ENCODE results near the gene HADH. TPM values are rescaled to one million over a fixed set of nuclear protein-coding genes. Genes with fewer than 3 reads are reported as not detected.

Gene HADH
- polyA plus RNA-seq, 2 of the 4 experiments (the other 2 are of a cell fraction) = 22.7 to 23.7 TPM

DNA sequence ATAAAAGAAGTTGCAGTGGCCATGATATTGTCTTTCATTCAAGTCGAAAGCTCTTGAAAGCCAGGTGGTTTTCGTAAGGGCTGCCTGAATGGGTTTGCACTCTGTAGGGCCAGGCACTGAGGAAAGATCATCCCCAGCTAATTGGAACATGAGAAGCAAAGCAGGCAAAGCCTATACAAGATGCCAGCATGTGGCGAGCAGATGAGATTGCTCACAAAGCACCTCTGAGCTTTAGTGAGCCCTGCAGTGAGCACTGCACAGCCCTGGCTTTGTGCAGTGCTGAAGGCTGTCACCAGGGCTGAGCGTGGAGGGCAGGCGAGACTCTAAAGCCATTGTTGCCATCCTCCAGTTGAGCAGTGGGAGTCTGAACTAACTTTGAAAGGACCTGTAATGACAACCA, 53.8 kb downstream of the HADH start:
- ChIA-PET CTCF (interaction anchor here (1.7 kb wide), 1 partner anchor 24 kb away, joined by 5 read pairs; no protein-coding TSS in a partner anchor), POLR2A (no interaction called here)
- no peak for ATAC-seq
- no peak for DNase-seq (ENCODE audit: low read depth in 1 of 2, low spot score in 1 of 2)
- no peak for TF ChIP-seq BHLHE40 (IDR thresholded peaks at IDR 0.05; ENCODE audit: low read depth, low read length)
- TF ChIP-seq ZFP36 (IDR thresholded peaks at IDR 0.05; ENCODE audit: borderline replicate concordance, partially characterized antibody) = no peak
- no peak for TF ChIP-seq HOXB13 (CRISPR knock-in tag; IDR thresholded peaks at IDR 0.05; ENCODE audit: low read depth)
- no peak for TF ChIP-seq EHF (CRISPR knock-in tag; IDR thresholded peaks at IDR 0.05)
- TF ChIP-seq GATA3 (IDR thresholded peaks at IDR 0.05; ENCODE audit: borderline replicate concordance) = no peak
- TF ChIP-seq JUNB (IDR thresholded peaks at IDR 0.05) = no peak
- TF ChIP-seq NR3C1 (IDR thresholded peaks at IDR 0.05) = no peak
- TF ChIP-seq ELK1 (IDR thresholded peaks at IDR 0.05; ENCODE audit: low read depth, low read length) = no peak
- TF ChIP-seq SMC3 (IDR thresholded peaks at IDR 0.05) = no peak
- no peak for TF ChIP-seq NFE2L2 (conservative IDR thresholded peaks at IDR 0.05; ENCODE audit: low read length)
- no peak for TF ChIP-seq PBX3 (IDR thresholded peaks at IDR 0.05)
- TF ChIP-seq SREBF2 (IDR thresholded peaks at IDR 0.05) = no peak
- no peak for TF ChIP-seq HMGXB4 (CRISPR knock-in tag; IDR thresholded peaks at IDR 0.05; ENCODE audit: borderline replicate concordance)
- TF ChIP-seq, protein P1, sequence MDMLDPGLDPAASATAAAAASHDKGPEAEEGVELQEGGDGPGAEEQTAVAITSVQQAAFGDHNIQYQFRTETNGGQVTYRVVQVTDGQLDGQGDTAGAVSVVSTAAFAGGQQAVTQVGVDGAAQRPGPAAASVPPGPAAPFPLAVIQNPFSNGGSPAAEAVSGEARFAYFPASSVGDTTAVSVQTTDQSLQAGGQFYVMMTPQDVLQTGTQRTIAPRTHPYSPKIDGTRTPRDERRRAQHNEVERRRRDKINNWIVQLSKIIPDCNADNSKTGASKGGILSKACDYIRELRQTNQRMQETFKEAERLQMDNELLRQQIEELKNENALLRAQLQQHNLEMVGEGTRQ (IDR thresholded peaks at IDR 0.05) = no peak
- no peak for TF ChIP-seq REST (IDR thresholded peaks at IDR 0.05)
- TF ChIP-seq RARB (CRISPR knock-in tag; IDR thresholded peaks at IDR 0.05) = no peak
- no peak for TF ChIP-seq RAD21 (conservative IDR thresholded peaks at IDR 0.05 in 1 of 2, IDR thresholded peaks at IDR 0.05 in 1 of 2)
- no peak for TF ChIP-seq EHMT2 (IDR thresholded peaks at IDR 0.05; ENCODE audit: low read depth)
- no peak for TF ChIP-seq MYC (IDR thresholded peaks at IDR 0.05; ENCODE audit: borderline replicate concordance, low read length)
- WGBS (ENCODE audit: missing lambda C conversion rate) = 79% methylated on average over 5 of the region's 5 CpGs
- no peak overlapping the region for H3K4me2 ChIP-seq
- H3K27ac ChIP-seq = no peak overlapping the region
- FAIRE-seq = no peak
- no peaks in the 10 kb centered on the region for H3K9me3 ChIP-seq
- H3K4me1 ChIP-seq = no peaks in the 10 kb centered on the region
- no peak overlapping the region for H3K4me3 ChIP-seq
